Esophagus muscularis mucosa (tissue), 4 donors: ENCODE results near the gene RALGAPA1. TPM values are rescaled to one million over a fixed set of nuclear protein-coding genes. Genes with fewer than 3 reads are reported as not detected.

Experiments
- DNase-seq: peaks from one replicate; pipeline ENCODE4 v3.0.0-alpha.2; 2017; ENCODE audit errors: extremely low spot score
- H3K27ac ChIP-seq, 4 donors: fragments of 200-600 bp; sonication (generic); replicated peaks in 1 of 4; 1 replicate in 3 of 4; 2 replicates in 1 of 4; pipeline ENCODE4 v1.5.1; 2016 to 2019; ENCODE audit warnings: mild to moderate bottlenecking in 1 of 4
- H3K27me3 ChIP-seq, 4 donors: fragments of 200-600 bp; sonication (generic); one replicate each; pipeline versions ENCODE4 v1.5.1 to v1.6.0; 2016 to 2019
- H3K36me3 ChIP-seq, 4 donors: fragments of 200-600 bp; sonication (generic); one replicate each; pipeline ENCODE4 v1.5.1; 2016 to 2019
- H3K4me1 ChIP-seq, 4 donors: fragments of 200-600 bp; sonication (generic); one replicate each; pipeline ENCODE4 v1.5.1; 2016 to 2019
- H3K4me3 ChIP-seq, 4 donors: fragments of 200-600 bp; sonication (generic); 1 replicate in 2 of 4; 2 replicates in 2 of 4; pipeline ENCODE4 v1.5.1; 2016 to 2019; ENCODE audit warnings: mild to moderate bottlenecking in 4 of 4, moderate library complexity in 1 of 4
- H3K9me3 ChIP-seq, 4 donors: fragments of 200-600 bp; sonication (generic); 1 replicate in 3 of 4; 2 replicates in 1 of 4; pipeline ENCODE4 v1.5.1; 2016 to 2019
- EP300 ChIP-seq: sonication (generic); formaldehyde crosslinking; IDR thresholded peaks from one replicate; pipeline ENCODE4 v1.6.1; 2017; ENCODE audit warnings: antibody characterized with exemption
- POLR2A ChIP-seq: fragments of 450-650 bp; IDR thresholded peaks from one replicate; pipeline ENCODE4 v1.6.1; 2017; ENCODE audit warnings: antibody characterized with exemption, moderate library complexity, mild to moderate bottlenecking, low read depth
- POLR2AphosphoS5 ChIP-seq, 2 donors: sonication (generic); formaldehyde crosslinking; IDR thresholded peaks; one replicate each; pipeline ENCODE4 v1.6.1; 2017; ENCODE audit warnings: antibody characterized with exemption in 2 of 2
- WGBS: methylation state at CpG from one replicate; pipeline ENCODE4 v1.1.5; 2018; 5-methylcytosine and 5-hydroxymethylcytosine counted together
- intact Hi-C: fragments of 100-400 bp; cut with DNase I; formaldehyde crosslinking; loops from one replicate; pipeline ENCODE4 v1.15.1; 2023
- total RNA-seq, 4 donors: library from RNA; depleted of rRNA; stranded (reverse); fragments of >200 nt; gene quantifications; one replicate each; pipeline versions ENCODE4 v1.1.0 to v1.2.1, GENCODE V29; 2016
- TF ChIP-seq, protein P1 (sequence below), 3 experiments: fragments of 200-600 bp in 2 of 3; fragments of 450-650 bp in 1 of 3; sonication (generic) in 2 of 3; IDR thresholded peaks; one replicate each; pipeline ENCODE4 v1.5.1; 2017 to 2019; ENCODE audit warnings: antibody characterized with exemption in 3 of 3, mild to moderate bottlenecking in 2 of 3, moderate library complexity in 1 of 3

The RALGAPA1 gene
- total RNA-seq, 4 donors from 2014 or later: 48.2 to 77.7 (median 52.1) TPM

DNA sequence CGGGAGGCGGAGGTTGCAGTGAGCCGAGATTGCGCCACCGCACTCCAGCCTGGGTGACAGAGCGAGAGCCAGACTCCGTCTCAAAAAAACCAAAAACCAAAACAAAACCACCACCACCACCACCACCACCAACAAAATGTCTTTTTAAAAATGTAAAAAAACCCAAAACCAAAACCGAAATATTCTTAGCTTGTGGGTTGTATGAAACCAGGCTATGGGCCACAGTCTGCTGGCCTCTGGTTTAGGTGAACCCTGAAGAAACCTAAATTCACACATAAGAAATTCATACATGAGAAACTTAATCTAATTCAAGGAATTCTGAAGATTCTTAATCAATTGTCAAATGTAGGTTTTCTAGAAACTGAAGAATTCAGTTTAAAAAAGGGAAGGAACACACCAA is 237.5 kb downstream of the RALGAPA1 start:
- Histone ChIP-seq H3K9me3 (no peaks in the 10 kb centered on the region), H3K36me3 (peaks cover 0 to 30% (median 2%) of the 10 kb centered on the region in 4 donors), H3K4me3 (no peak overlapping the region), H3K27me3 (no peaks in the 10 kb centered on the region), H3K27ac (no peak overlapping the region), H3K4me1 (no peaks in the 10 kb centered on the region)
- 95% methylated on average over 7 of the region's 8 CpGs for WGBS
- DNase-seq: no peak
- intact Hi-C loops: no loop called here
- TF ChIP-seq POLR2A: no peak
- TF ChIP-seq EP300: no peak
- TF ChIP-seq, protein P1, sequence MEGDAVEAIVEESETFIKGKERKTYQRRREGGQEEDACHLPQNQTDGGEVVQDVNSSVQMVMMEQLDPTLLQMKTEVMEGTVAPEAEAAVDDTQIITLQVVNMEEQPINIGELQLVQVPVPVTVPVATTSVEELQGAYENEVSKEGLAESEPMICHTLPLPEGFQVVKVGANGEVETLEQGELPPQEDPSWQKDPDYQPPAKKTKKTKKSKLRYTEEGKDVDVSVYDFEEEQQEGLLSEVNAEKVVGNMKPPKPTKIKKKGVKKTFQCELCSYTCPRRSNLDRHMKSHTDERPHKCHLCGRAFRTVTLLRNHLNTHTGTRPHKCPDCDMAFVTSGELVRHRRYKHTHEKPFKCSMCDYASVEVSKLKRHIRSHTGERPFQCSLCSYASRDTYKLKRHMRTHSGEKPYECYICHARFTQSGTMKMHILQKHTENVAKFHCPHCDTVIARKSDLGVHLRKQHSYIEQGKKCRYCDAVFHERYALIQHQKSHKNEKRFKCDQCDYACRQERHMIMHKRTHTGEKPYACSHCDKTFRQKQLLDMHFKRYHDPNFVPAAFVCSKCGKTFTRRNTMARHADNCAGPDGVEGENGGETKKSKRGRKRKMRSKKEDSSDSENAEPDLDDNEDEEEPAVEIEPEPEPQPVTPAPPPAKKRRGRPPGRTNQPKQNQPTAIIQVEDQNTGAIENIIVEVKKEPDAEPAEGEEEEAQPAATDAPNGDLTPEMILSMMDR (IDR thresholded peaks at IDR 0.05): no peak
- TF ChIP-seq POLR2AphosphoS5 (IDR thresholded peaks at IDR 0.05): no peak

DNA sequence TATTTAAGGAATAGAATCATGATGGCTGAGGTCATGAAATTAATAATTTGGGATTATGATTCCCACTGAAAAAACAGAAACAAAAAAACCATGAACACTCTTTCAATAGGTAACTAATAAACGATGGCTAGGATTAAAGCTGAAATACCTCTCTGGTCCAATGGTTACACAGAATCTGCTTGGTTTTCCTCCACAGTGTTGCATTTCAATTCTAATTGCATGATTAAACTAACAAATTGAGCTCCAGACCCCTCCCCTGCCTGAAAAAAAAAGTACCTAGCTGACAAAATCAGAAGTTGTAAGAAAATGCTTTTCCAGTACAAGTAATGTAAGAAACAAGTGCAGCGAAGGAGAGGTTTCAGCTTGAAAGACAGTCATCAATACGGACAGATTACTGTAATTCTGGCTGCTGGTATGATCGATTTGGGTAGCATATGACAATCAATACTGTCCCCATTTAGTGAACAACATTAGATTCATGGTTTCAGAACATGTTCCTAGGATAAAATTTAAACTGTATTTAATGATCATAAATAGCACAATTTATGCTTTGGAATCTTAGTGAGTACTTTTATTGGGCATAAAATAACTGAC is 243.1 kb downstream of the RALGAPA1 start:
- intact Hi-C loops: no loop called here
- H3K4me3 ChIP-seq: no peak overlapping the region
- no peaks in the 10 kb centered on the region for H3K4me1 ChIP-seq
- no peak overlapping the region for H3K27ac ChIP-seq
- H3K9me3 ChIP-seq: no peaks in the 10 kb centered on the region
- no peaks in the 10 kb centered on the region for H3K27me3 ChIP-seq
- no peak for TF ChIP-seq POLR2A
- no peak for TF ChIP-seq POLR2AphosphoS5 (IDR thresholded peaks at IDR 0.05)
- TF ChIP-seq, protein P1 (IDR thresholded peaks at IDR 0.05): no peak
- no peak for TF ChIP-seq EP300
- DNase-seq: no peak
- H3K36me3 ChIP-seq: peaks cover 0 to 30% (median 2%) of the 10 kb centered on the region in 4 donors
- WGBS: 95% methylated on average over 4 of the region's 4 CpGs

DNA sequence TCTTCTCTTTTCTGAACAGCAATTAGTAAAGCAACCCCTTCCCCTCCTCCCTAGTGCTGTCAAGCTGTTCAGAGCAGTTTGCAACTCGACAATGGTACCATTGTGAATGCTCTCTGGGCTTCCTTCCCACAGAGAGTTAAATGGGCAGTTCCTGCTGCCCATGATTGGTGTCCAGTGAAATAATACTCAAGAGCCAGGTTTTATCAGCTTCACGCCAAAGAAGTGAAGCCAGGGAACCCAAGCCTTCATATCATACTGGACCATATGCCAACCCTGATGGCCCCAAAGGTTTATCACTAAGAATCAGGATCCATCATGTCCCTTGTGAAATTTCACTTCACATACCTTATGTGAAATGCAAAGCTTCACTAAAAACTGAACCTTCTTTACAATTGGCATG is 250.4 kb downstream of the RALGAPA1 start:
- no peak for DNase-seq
- WGBS: 59% methylated on average over 2 of the region's 2 CpGs
- Histone ChIP-seq H3K27ac (no peak overlapping the region), H3K27me3 (no peaks in the 10 kb centered on the region), H3K9me3 (no peaks in the 10 kb centered on the region), H3K36me3 (peaks cover 0 to 9% (median 0%) of the 10 kb centered on the region in 4 donors), H3K4me1 (no peaks in the 10 kb centered on the region), H3K4me3 (no peak overlapping the region)
- intact Hi-C loops: no loop called here
- TF ChIP-seq POLR2AphosphoS5 (IDR thresholded peaks at IDR 0.05) (no peak), POLR2A (no peak), EP300 (no peak)
- TF ChIP-seq, protein P1 (IDR thresholded peaks at IDR 0.05): no peak

DNA sequence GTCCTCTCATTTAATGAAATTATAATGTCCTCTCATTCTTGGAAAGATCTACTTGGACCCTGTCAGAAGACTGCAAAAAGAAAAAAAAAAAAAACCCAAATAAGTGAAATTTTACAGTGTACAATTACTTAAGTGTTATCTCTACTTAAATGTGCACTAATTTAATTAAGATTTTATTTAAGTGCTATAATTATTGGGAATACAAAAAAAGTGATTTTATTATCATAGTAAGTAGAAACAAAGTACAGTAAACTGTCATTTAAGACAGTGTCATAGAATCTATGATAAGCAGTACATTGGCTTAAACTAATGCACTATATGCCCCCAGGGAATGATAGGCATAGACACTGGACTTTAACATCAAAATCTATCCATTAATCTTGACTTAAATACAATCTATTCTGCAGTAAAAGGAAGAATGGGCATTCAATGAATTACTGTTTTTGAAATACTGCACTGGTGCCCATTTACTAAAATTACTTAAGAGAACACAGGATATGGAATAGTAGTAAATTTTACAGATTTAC is 251.8 kb downstream of the RALGAPA1 start:
- Histone ChIP-seq H3K4me1 (no peaks in the 10 kb centered on the region), H3K36me3 (peaks cover 0 to 3% (median 0%) of the 10 kb centered on the region in 4 donors), H3K4me3 (no peak overlapping the region), H3K27ac (no peak overlapping the region), H3K9me3 (no peaks in the 10 kb centered on the region), H3K27me3 (no peaks in the 10 kb centered on the region)
- TF ChIP-seq, protein P1 (IDR thresholded peaks at IDR 0.05): no peak
- no peak for TF ChIP-seq POLR2AphosphoS5 (IDR thresholded peaks at IDR 0.05)
- TF ChIP-seq EP300: no peak
- no peak for TF ChIP-seq POLR2A
- no peak for DNase-seq
- intact Hi-C loops: no loop called here

DNA sequence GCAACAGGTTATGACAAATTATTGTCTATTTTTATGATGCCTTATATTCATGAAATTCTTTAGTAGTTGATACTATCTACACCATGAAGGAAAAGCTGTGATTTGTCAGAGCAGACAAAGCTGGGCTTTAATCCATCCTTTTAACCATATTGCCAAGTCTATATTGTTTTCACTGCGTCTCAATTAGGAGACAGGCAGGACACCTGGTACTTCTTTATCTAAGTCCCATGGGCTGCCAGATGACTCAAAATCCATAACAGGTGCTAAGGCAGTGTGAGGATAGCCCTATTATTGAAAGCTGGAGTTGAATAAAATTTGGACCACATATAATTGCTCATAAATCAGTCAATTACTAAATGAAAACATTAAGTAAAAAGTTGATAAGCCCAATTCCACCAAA is 252.5 kb downstream of the RALGAPA1 start:
- no peak for DNase-seq
- Histone ChIP-seq H3K9me3 (no peaks in the 10 kb centered on the region), H3K36me3 (no peaks in the 10 kb centered on the region), H3K27ac (no peak overlapping the region), H3K27me3 (no peaks in the 10 kb centered on the region), H3K4me1 (no peaks in the 10 kb centered on the region), H3K4me3 (no peak overlapping the region)
- TF ChIP-seq POLR2AphosphoS5 (IDR thresholded peaks at IDR 0.05) (no peak), EP300 (no peak), POLR2A (no peak)
- TF ChIP-seq, protein P1 (IDR thresholded peaks at IDR 0.05): no peak
- 78% methylated on average over 1 of the region's 1 CpG for WGBS
- intact Hi-C loops: no loop called here
